Measurements from ENCODE around the gene FASN. TPM values are rescaled to one million over a fixed set of nuclear protein-coding genes. Genes with fewer than 3 reads are reported as not detected.
A peak's percentile ranks its signal among the peaks of the same experiment; 100 is the strongest.

Gene FASN
- total and polyA plus RNA-seq, 2 donors (not counting 1 experiment from before 2014, with no cell fraction given): 36.8 to 242 TPM

GRCh38 chr17:82092995-82093751 lies 4.9 kb downstream of the FASN start:
- peak overlapping the region; percentile 7 for H3K9ac ChIP-seq (ENCODE audit: insufficient read depth, low read length)
- no peak overlapping the region for H2AFZ ChIP-seq (ENCODE audit: low read length)
- no peaks in the 10 kb centered on the region for H3K27me3 ChIP-seq (ENCODE audit: control insufficient read depth, insufficient read depth, low read length)
- no peaks in the 10 kb centered on the region for H3K9me3 ChIP-seq (ENCODE audit: control insufficient read depth, insufficient read depth, low read depth, low read length)
- TF ChIP-seq CTCF (conservative IDR thresholded peaks at IDR 0.05 in 1 of 2, IDR thresholded peaks at IDR 0.05 in 1 of 2; ENCODE audit: low read depth in 1 of 2, low read length in 2 of 2): no peak
- no peak for TF ChIP-seq EZH2 (IDR thresholded peaks at IDR 0.05; ENCODE audit: low read length, missing control alignments)
- H3K4me3 ChIP-seq (replicated peaks in 1 of 4; ENCODE audit: control extremely low read depth in 1 of 4, insufficient read depth in 1 of 4, low read depth in 3 of 4, low read length in 4 of 4): no peak overlapping the region
- H3K79me2 ChIP-seq (ENCODE audit: control insufficient read depth, insufficient read depth, low read length): peaks cover 51% of the 10 kb centered on the region
- no peak overlapping the region for H3K4me2 ChIP-seq (ENCODE audit: extremely low read depth, insufficient read depth, low read length)
- DNase-seq (ENCODE audit: low read depth in 2 of 2): no peak
- peaks cover 8% of the 10 kb centered on the region for H3K4me1 ChIP-seq (ENCODE audit: control insufficient read depth, extremely low read depth, insufficient read depth, low read length)
- H4K20me1 ChIP-seq (ENCODE audit: control insufficient read depth, extremely low read depth, insufficient read depth, low read length): peaks cover 1% of the 10 kb centered on the region
- H3K36me3 ChIP-seq (ENCODE audit: control insufficient read depth, insufficient read depth, low read length): peaks cover 66% of the 10 kb centered on the region
- H3K27ac ChIP-seq (ENCODE audit: insufficient read depth, low read length): no peak overlapping the region

- Histone ChIP-seq H2AFZ (ENCODE audit: low read length) (no peak overlapping the region), H4K20me1 (ENCODE audit: control insufficient read depth, extremely low read depth, insufficient read depth, low read length) (peaks cover 1% of the 10 kb centered on the region), H3K27ac (ENCODE audit: insufficient read depth, low read length) (no peak overlapping the region), H3K36me3 (ENCODE audit: control insufficient read depth, insufficient read depth, low read length) (peaks cover 71% of the 10 kb centered on the region), H3K79me2 (ENCODE audit: control insufficient read depth, insufficient read depth, low read length) (peaks cover 48% of the 10 kb centered on the region), H3K4me1 (ENCODE audit: control insufficient read depth, extremely low read depth, insufficient read depth, low read length) (peaks cover 8% of the 10 kb centered on the region), H3K4me3 (replicated peaks in 1 of 4; ENCODE audit: control extremely low read depth in 1 of 4, insufficient read depth in 1 of 4, low read depth in 3 of 4, low read length in 4 of 4) (no peak overlapping the region), H3K27me3 (ENCODE audit: control insufficient read depth, insufficient read depth, low read length) (no peaks in the 10 kb centered on the region), H3K4me2 (ENCODE audit: extremely low read depth, insufficient read depth, low read length) (no peak overlapping the region), H3K9ac (ENCODE audit: insufficient read depth, low read length) (no peak overlapping the region), H3K9me3 (ENCODE audit: control insufficient read depth, insufficient read depth, low read depth, low read length) (no peaks in the 10 kb centered on the region)
- DNase-seq (ENCODE audit: low read depth in 2 of 2): no peak
- TF ChIP-seq EZH2 (IDR thresholded peaks at IDR 0.05; ENCODE audit: low read length, missing control alignments) (no peak), CTCF (conservative IDR thresholded peaks at IDR 0.05 in 1 of 2, IDR thresholded peaks at IDR 0.05 in 1 of 2; ENCODE audit: low read depth in 1 of 2, low read length in 2 of 2) (no peak)
These were observed 5.4 kb downstream of the FASN start for GRCh38 chr17:82092628-82092994.

- Histone ChIP-seq H2AFZ (ENCODE audit: low read length) (no peak overlapping the region), H3K4me1 (ENCODE audit: control insufficient read depth, extremely low read depth, insufficient read depth, low read length) (peaks cover 8% of the 10 kb centered on the region), H3K9ac (ENCODE audit: insufficient read depth, low read length) (no peak overlapping the region), H3K9me3 (ENCODE audit: control insufficient read depth, insufficient read depth, low read depth, low read length) (no peaks in the 10 kb centered on the region), H4K20me1 (ENCODE audit: control insufficient read depth, extremely low read depth, insufficient read depth, low read length) (peaks cover 1% of the 10 kb centered on the region), H3K36me3 (ENCODE audit: control insufficient read depth, insufficient read depth, low read length) (peaks cover 75% of the 10 kb centered on the region), H3K27me3 (ENCODE audit: control insufficient read depth, insufficient read depth, low read length) (no peaks in the 10 kb centered on the region), H3K4me3 (replicated peaks in 1 of 4; ENCODE audit: control extremely low read depth in 1 of 4, insufficient read depth in 1 of 4, low read depth in 3 of 4, low read length in 4 of 4) (no peak overlapping the region), H3K79me2 (ENCODE audit: control insufficient read depth, insufficient read depth, low read length) (peaks cover 43% of the 10 kb centered on the region), H3K27ac (ENCODE audit: insufficient read depth, low read length) (no peak overlapping the region), H3K4me2 (ENCODE audit: extremely low read depth, insufficient read depth, low read length) (no peak overlapping the region)
- DNase-seq (ENCODE audit: low read depth in 2 of 2): no peak
- TF ChIP-seq EZH2 (IDR thresholded peaks at IDR 0.05; ENCODE audit: low read length, missing control alignments) (no peak), CTCF (conservative IDR thresholded peaks at IDR 0.05 in 1 of 2, IDR thresholded peaks at IDR 0.05 in 1 of 2; ENCODE audit: low read depth in 1 of 2, low read length in 2 of 2) (no peak)
These were observed 5.9 kb downstream of the FASN start for GRCh38 chr17:82092094-82092586.
